H1 (cell line): Measurements from ENCODE around the gene RCL1. TPM values are rescaled to one million over a fixed set of nuclear protein-coding genes. Genes with fewer than 3 reads are reported as not detected.

Experiments used
- CTCF ChIA-PET: fragments of 300-600 bp; sonication (Branson Sonifier 250); formaldehyde crosslinking; loops from one replicate; lab custom pipeline; 2021; ENCODE audit not compliant: partially characterized antibody; lab: Charles Lee
- POLR2A ChIA-PET: fragments of 300-600 bp; sonication (Branson Sonifier 250); formaldehyde crosslinking; loops from one replicate; lab custom pipeline; 2021; ENCODE audit warnings: inconsistent platforms; ENCODE audit not compliant: partially characterized antibody; lab: Charles Lee
- DNase-seq, 2 experiments: peaks; one replicate each; pipeline versions ENCODE4 v3.0.0 to v3.0.0-alpha.2; 2010 to 2022; ENCODE audit warnings: low spot score in 2 of 2, low read depth in 1 of 2, mixed read lengths in 1 of 2
- FAIRE-seq: peaks from 2 replicates; lab custom pipeline; 2011; peaks lifted over from hg19 to GRCh38; lab: Jason Lieb, UNC
- H2AFZ ChIP-seq: 2 replicates; pipeline ENCODE4 v1.8.1; 2012; ENCODE audit warnings: low read length, inconsistent platforms
- H2AK5ac ChIP-seq: 2 replicates; pipeline ENCODE4 v1.6.1; 2013; ENCODE audit warnings: low read depth, low read length
- H2BK120ac ChIP-seq: replicated peaks from 2 replicates; pipeline ENCODE3; 2013; ENCODE audit warnings: low read depth, low read length, inconsistent platforms
- H2BK12ac ChIP-seq: 2 replicates; pipeline ENCODE4 v1.6.1; 2013; ENCODE audit warnings: low read depth, low read length
- H2BK15ac ChIP-seq: 2 replicates; pipeline ENCODE4 v1.6.1; 2013; ENCODE audit warnings: low read length
- H2BK20ac ChIP-seq: 2 replicates; pipeline ENCODE4 v1.6.1; 2013; ENCODE audit warnings: low read length
- H2BK5ac ChIP-seq: 2 replicates; pipeline ENCODE4 v1.6.1; 2013; ENCODE audit warnings: low read depth, low read length
- H3K14ac ChIP-seq: 2 replicates; pipeline ENCODE4 v1.6.1; 2013; ENCODE audit warnings: inconsistent platforms; ENCODE audit not compliant: insufficient read length
- H3K18ac ChIP-seq: 2 replicates; pipeline ENCODE4 v1.6.1; 2013; ENCODE audit warnings: low read length; ENCODE audit errors: extremely low read depth
- H3K23ac ChIP-seq: 2 replicates; pipeline ENCODE4 v1.6.1; 2013; ENCODE audit warnings: inconsistent platforms; ENCODE audit not compliant: insufficient read length
- H3K23me2 ChIP-seq: 2 replicates; pipeline ENCODE4 v1.6.1; 2013; ENCODE audit warnings: low read depth, low read length
- H3K27ac ChIP-seq: 2 replicates; pipeline ENCODE4 v1.6.1; 2011; ENCODE audit warnings: low read depth, low read length, inconsistent platforms
- H3K27me3 ChIP-seq, 4 experiments: replicated peaks in 1 of 4; 1 replicate in 1 of 4; 2 replicates in 3 of 4; pipeline versions ENCODE4 v1.6.1 to v1.8.1; 2011 to 2013; ENCODE audit warnings: low read length in 3 of 4, mild to moderate bottlenecking in 3 of 4, inconsistent platforms in 2 of 4, mixed read lengths in 2 of 4, moderate library complexity in 1 of 4; ENCODE audit not compliant: control insufficient read depth in 3 of 4, insufficient read depth in 3 of 4; ENCODE audit errors: extremely low read depth in 1 of 4
- H3K36me3 ChIP-seq, 4 experiments: 2 replicates each; pipeline versions ENCODE4 v1.6.1 to v1.8.1; 2011 to 2013; ENCODE audit warnings: mild to moderate bottlenecking in 4 of 4, low read length in 3 of 4, moderate library complexity in 2 of 4, control low read depth in 1 of 4, inconsistent platforms in 1 of 4; ENCODE audit not compliant: insufficient read depth in 4 of 4, control insufficient read depth in 2 of 4
- H3K4ac ChIP-seq: replicated peaks from 2 replicates; pipeline ENCODE3; 2013; ENCODE audit warnings: low read length, low read depth, mixed read lengths, inconsistent platforms; ENCODE audit not compliant: insufficient read length
- H3K4me1 ChIP-seq, 4 experiments: replicated peaks in 1 of 4; 1 replicate in 1 of 4; 2 replicates in 3 of 4; pipeline versions ENCODE4 v1.6.1 to v1.8.1; 2011 to 2013; ENCODE audit warnings: low read length in 3 of 4, inconsistent platforms in 2 of 4, mixed read lengths in 1 of 4; ENCODE audit not compliant: insufficient read depth in 4 of 4, control insufficient read depth in 3 of 4
- H3K4me2 ChIP-seq, 2 experiments: 2 replicates each; pipeline versions ENCODE4 v1.6.1 to v1.8.1; 2011 to 2013; ENCODE audit warnings: low read depth in 2 of 2, low read length in 2 of 2, control low read depth in 1 of 2, inconsistent platforms in 1 of 2, mild to moderate bottlenecking in 1 of 2; ENCODE audit not compliant: insufficient read depth in 1 of 2
- H3K4me3 ChIP-seq, 4 experiments: fragments of 200-600, 300-600 bp in 1 of 4; sonication (generic), shearing (Covaris generic), sonication (Bioruptor Twin) in 1 of 4; 2 replicates each; pipeline versions ENCODE4 v1.5.1 to v1.8.1; 2011 to 2016; ENCODE audit warnings: low read length in 4 of 4, low read depth in 3 of 4, control low read depth in 2 of 4, inconsistent platforms in 2 of 4, mild to moderate bottlenecking in 2 of 4, mixed read lengths in 1 of 4, moderate library complexity in 1 of 4; ENCODE audit not compliant: insufficient read depth in 2 of 4; ENCODE audit errors: extremely low read depth in 1 of 4
- H3K56ac ChIP-seq: replicated peaks from 2 replicates; pipeline ENCODE3; 2013; ENCODE audit warnings: low read depth, mild to moderate bottlenecking, mixed read lengths, low read length, inconsistent platforms; ENCODE audit not compliant: insufficient read length
- H3K79me1 ChIP-seq: 2 replicates; pipeline ENCODE4 v1.6.1; 2013; ENCODE audit warnings: low read depth, low read length, control low read depth
- H3K79me2 ChIP-seq, 2 experiments: 2 replicates each; pipeline versions ENCODE4 v1.6.1 to v1.8.1; 2012 to 2013; ENCODE audit warnings: low read length in 2 of 2, mild to moderate bottlenecking in 2 of 2, inconsistent platforms in 1 of 2; ENCODE audit not compliant: insufficient read depth in 2 of 2, control insufficient read depth in 1 of 2
- H3K9ac ChIP-seq, 4 experiments: replicated peaks in 1 of 4; 1 replicate in 1 of 4; 2 replicates in 3 of 4; pipeline versions ENCODE4 v1.6.1 to v1.8.1; 2011 to 2013; ENCODE audit warnings: low read depth in 3 of 4, low read length in 3 of 4, control low read depth in 2 of 4, mild to moderate bottlenecking in 2 of 4, moderate library complexity in 2 of 4, inconsistent platforms in 1 of 4; ENCODE audit errors: extremely low read depth in 1 of 4
- H3K9me3 ChIP-seq, 2 experiments: 2 replicates each; pipeline versions ENCODE4 v1.6.1 to v1.8.1; 2012 to 2013; ENCODE audit warnings: mild to moderate bottlenecking in 2 of 2, moderate library complexity in 2 of 2, control low read depth in 1 of 2, inconsistent platforms in 1 of 2, low read depth in 1 of 2, low read length in 1 of 2, mixed read lengths in 1 of 2; ENCODE audit not compliant: insufficient read depth in 2 of 2
- H4K20me1 ChIP-seq, 2 experiments: replicated peaks in 1 of 2; 2 replicates each; pipeline versions ENCODE3 to v1.8.1; 2011 to 2013; ENCODE audit warnings: inconsistent platforms in 2 of 2, low read length in 2 of 2, mild to moderate bottlenecking in 1 of 2; ENCODE audit not compliant: insufficient read depth in 2 of 2, control insufficient read depth in 1 of 2
- H4K5ac ChIP-seq: 2 replicates; pipeline ENCODE4 v1.6.1; 2013; ENCODE audit warnings: low read length, low read depth, mixed read lengths, inconsistent platforms; ENCODE audit not compliant: insufficient read length
- H4K8ac ChIP-seq: 2 replicates; pipeline ENCODE4 v1.8.0; 2013; ENCODE audit warnings: mild to moderate bottlenecking, moderate library complexity, low read length, inconsistent platforms; ENCODE audit not compliant: insufficient read depth; ENCODE audit errors: extremely low read depth
- H4K91ac ChIP-seq: replicated peaks from 2 replicates; pipeline ENCODE3; 2013; ENCODE audit warnings: low read length, mixed read lengths, inconsistent platforms; ENCODE audit not compliant: insufficient read length
- BRCA1 ChIP-seq: IDR thresholded peaks from 2 replicates; pipeline ENCODE4 v1.6.1; 2012; ENCODE audit warnings: low read depth, low read length, improper control_type of control experiment
- CHD2 ChIP-seq: IDR thresholded peaks from 2 replicates; pipeline ENCODE4 v1.6.1; 2012; ENCODE audit warnings: low read length, improper control_type of control experiment
- KDM4A ChIP-seq: IDR thresholded peaks from one replicate; pipeline ENCODE4 v1.7.1; 2012; ENCODE audit warnings: low read depth, mild to moderate bottlenecking, moderate library complexity, low read length, inconsistent platforms; ENCODE audit not compliant: severe bottlenecking
- MAFK ChIP-seq: IDR thresholded peaks from 2 replicates; pipeline ENCODE4 v1.6.1; 2012; ENCODE audit warnings: low read depth, mild to moderate bottlenecking, improper control_type of control experiment, low read length
- SP4 ChIP-seq: IDR thresholded peaks from 2 replicates; pipeline ENCODE4 v1.6.1; 2012; ENCODE audit warnings: low read length, inconsistent platforms
- WGBS, 2 experiments: shearing (Covaris generic) in 1 of 2; methylation state at CpG; one replicate each; pipeline versions ENCODE4 v1.1.6 to v1.1.7; 2013 to 2015; ENCODE audit warnings: low lambda C conversion rate in 2 of 2, mixed read lengths in 2 of 2, inconsistent platforms in 1 of 2, low coverage in 1 of 2, missing lambda C conversion rate in 1 of 2; ENCODE audit not compliant: insufficient replicate concordance in 2 of 2, insufficient coverage in 1 of 2, insufficient read length in 1 of 2; ENCODE audit errors: extremely low coverage in 1 of 2, missing lambda C conversion rate in 1 of 2; 5-methylcytosine and 5-hydroxymethylcytosine counted together
- polyA plus RNA-seq, 7 experiments: library from polyadenylated mRNA; depleted of rRNA in 3 of 7; stranded (reverse) in 5 of 7; unstranded in 2 of 7; fragments of >200 nt in 5 of 7; fragments of 200-250 nt in 2 of 7; gene quantifications; 1 replicate in 5 of 7; 2 replicates in 1 of 7; 4 replicates in 1 of 7; pipeline versions ENCODE4 v1.2.1 to v1.2.3, GENCODE V29; 2011 to 2013; ENCODE audit warnings: missing spikeins in 2 of 7, mixed read lengths in 2 of 7
- total RNA-seq: library from RNA; stranded (reverse); fragmentation: NEBNext Ultra II Directional; extraction: Animal tissue kit (Norgen Biotek cat#: 25700); gene quantifications from 2 replicates; pipeline ENCODE4 v1.2.1, GENCODE V29; 2021
- TF ChIP-seq, protein P1 (sequence below): IDR thresholded peaks from 2 replicates; pipeline ENCODE4 v1.6.1; 2012; ENCODE audit warnings: inconsistent platforms
- TF ChIP-seq, protein P2 (sequence below), 3 experiments: IDR thresholded peaks; 1 replicate in 2 of 3; 2 replicates in 1 of 3; pipeline versions ENCODE4 v1.5.1 to v1.6.1; 2011; ENCODE audit warnings: low read length in 3 of 3, mild to moderate bottlenecking in 3 of 3, inconsistent platforms in 2 of 3, low read depth in 1 of 3, moderate library complexity in 1 of 3; ENCODE audit not compliant: insufficient read depth in 1 of 3; ENCODE audit errors: control extremely low read depth in 1 of 3

RCL1 gene
- total and polyA plus RNA-seq, 2 of the 8 experiments (the other 6 are each of a cell fraction or from before 2014, with no cell fraction given) = 21.0 to 29.5 TPM

DNA sequence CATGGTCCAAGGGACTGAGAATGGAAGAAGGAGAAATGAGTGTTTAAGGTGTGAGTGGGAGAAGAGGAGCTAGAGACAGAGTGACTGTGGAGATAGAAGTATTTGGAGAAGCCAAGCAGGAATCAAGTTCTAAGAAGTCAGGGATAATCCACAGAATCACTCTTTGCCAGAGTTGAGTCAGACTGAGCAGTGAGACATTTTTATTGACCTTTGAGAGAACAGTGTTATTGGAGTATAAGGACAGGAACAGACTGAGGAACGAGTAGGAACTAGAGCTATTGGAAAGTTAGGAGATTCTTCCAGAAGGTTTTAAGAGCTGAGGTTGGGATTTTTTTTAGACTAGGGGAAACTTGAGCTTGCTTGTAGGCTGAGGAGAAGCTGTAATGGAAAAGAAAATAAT lies 37.2 kb downstream of the RCL1 start:
- H3K23ac ChIP-seq = no peak overlapping the region
- H3K56ac ChIP-seq = no peak overlapping the region
- no peak overlapping the region for H2BK5ac ChIP-seq
- peaks cover 2% of the 10 kb centered on the region; the same call in 1 of the 2 replicates for H3K79me1 ChIP-seq
- no peak overlapping the region for H3K4me3 ChIP-seq
- peaks cover 0 to 27% of the 10 kb centered on the region in 2 experiments; a peak in 2 of 4 replicates for H3K79me2 ChIP-seq
- no peaks in the 10 kb centered on the region for H3K4me1 ChIP-seq
- H3K18ac ChIP-seq = no peak overlapping the region
- H3K14ac ChIP-seq = no peak overlapping the region
- no peaks in the 10 kb centered on the region for H3K27me3 ChIP-seq
- no peak overlapping the region for H4K5ac ChIP-seq
- no peak overlapping the region for H2AFZ ChIP-seq
- H3K27ac ChIP-seq = no peak overlapping the region
- no peaks in the 10 kb centered on the region; the same call in 1 of the 2 replicates for H3K23me2 ChIP-seq
- ChIA-PET POLR2A (no interaction called here), CTCF (interaction anchor here (0.7 to 1.4 kb wide), 4 partner anchors 9 to 52 kb away, joined by 3 to 6 read pairs (median 4); no protein-coding TSS in a partner anchor)
- peaks cover 2 to 4% of the 10 kb centered on the region in 2 experiments for H4K20me1 ChIP-seq
- DNase-seq (no peak), FAIRE-seq (no peak)
- WGBS, 2 experiments = 79% methylated on average over 1 of the region's 1 CpG; no CpG with 5 or more reads in 1 of the 2 experiments
- H3K36me3 ChIP-seq = peaks cover 0 to 10% (median 2%) of the 10 kb centered on the region in 4 experiments; a peak in 4 of 8 replicates
- no peak overlapping the region for H2BK120ac ChIP-seq
- no peak overlapping the region for H2BK20ac ChIP-seq
- H4K91ac ChIP-seq = no peak overlapping the region
- no peak overlapping the region for H3K9ac ChIP-seq
- no peak overlapping the region for H2AK5ac ChIP-seq
- no peak overlapping the region for H3K4ac ChIP-seq
- no peak overlapping the region for H2BK15ac ChIP-seq
- H2BK12ac ChIP-seq = no peak overlapping the region
- H3K4me2 ChIP-seq = no peak overlapping the region
- no peak for TF ChIP-seq MAFK
- TF ChIP-seq, protein P1, sequence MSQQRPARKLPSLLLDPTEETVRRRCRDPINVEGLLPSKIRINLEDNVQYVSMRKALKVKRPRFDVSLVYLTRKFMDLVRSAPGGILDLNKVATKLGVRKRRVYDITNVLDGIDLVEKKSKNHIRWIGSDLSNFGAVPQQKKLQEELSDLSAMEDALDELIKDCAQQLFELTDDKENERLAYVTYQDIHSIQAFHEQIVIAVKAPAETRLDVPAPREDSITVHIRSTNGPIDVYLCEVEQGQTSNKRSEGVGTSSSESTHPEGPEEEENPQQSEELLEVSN = no peak
- no peak for TF ChIP-seq CHD2
- TF ChIP-seq SP4 = no peak
- TF ChIP-seq, protein P2, sequence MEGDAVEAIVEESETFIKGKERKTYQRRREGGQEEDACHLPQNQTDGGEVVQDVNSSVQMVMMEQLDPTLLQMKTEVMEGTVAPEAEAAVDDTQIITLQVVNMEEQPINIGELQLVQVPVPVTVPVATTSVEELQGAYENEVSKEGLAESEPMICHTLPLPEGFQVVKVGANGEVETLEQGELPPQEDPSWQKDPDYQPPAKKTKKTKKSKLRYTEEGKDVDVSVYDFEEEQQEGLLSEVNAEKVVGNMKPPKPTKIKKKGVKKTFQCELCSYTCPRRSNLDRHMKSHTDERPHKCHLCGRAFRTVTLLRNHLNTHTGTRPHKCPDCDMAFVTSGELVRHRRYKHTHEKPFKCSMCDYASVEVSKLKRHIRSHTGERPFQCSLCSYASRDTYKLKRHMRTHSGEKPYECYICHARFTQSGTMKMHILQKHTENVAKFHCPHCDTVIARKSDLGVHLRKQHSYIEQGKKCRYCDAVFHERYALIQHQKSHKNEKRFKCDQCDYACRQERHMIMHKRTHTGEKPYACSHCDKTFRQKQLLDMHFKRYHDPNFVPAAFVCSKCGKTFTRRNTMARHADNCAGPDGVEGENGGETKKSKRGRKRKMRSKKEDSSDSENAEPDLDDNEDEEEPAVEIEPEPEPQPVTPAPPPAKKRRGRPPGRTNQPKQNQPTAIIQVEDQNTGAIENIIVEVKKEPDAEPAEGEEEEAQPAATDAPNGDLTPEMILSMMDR (IDR thresholded peaks at IDR 0.05; ENCODE audit: control extremely low read depth in 1 of 3, insufficient read depth in 1 of 3, low read depth in 1 of 3, low read length in 3 of 3) = no peak
- no peak for TF ChIP-seq KDM4A
- no peak for TF ChIP-seq BRCA1
- no peak overlapping the region for H4K8ac ChIP-seq
- H3K9me3 ChIP-seq = no peaks in the 10 kb centered on the region
